GM18951 (cell line): ENCODE data around the gene TTC33.

Experiments used
- POLR2A ChIP-seq: IDR thresholded peaks from 4 replicates; pipeline ENCODE4 v1.6.1; 2011; ENCODE audit warnings: mild to moderate bottlenecking; ENCODE audit not compliant: insufficient read length, insufficient read depth; ENCODE audit errors: extremely low read depth
- in situ Hi-C: fragments of 300-500 bp; cut with MboI; formaldehyde crosslinking; loops from one replicate; pipeline ENCODE4 v1.12.0; 2022; ENCODE audit warnings: low sequenced_read_pairs, mixed read lengths, inconsistent platforms; ENCODE audit not compliant: unreplicated experiment

The TTC33 gene

DNA sequence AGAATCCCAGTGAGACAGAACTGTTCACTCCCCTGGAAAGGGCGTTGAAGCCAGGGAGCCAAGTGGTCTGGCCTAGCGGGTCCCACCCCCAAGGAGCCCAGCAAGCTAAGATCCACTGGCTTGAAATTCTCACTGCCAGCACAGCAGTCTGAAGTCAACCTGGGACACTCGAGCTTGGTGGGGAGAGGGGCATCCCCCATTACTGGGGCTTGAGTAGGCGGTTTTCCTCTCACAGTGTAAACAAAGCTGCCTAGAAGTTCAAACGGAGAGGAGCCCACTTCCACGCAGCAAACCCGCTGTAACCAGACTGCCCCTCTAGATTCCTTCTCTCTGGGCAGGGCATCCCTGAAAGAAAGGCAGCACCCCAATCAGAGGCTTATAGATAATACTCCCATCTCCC is 121.2 kb downstream of the TTC33 start:
- in situ Hi-C loops = no loop called here
- TF ChIP-seq POLR2A = no peak

- TF ChIP-seq POLR2A = no peak
- in situ Hi-C loops = no loop called here
Measured at GRCh38 chr5:40634154-40634553, 121.6 kb downstream of the TTC33 start.

GRCh38 chr5:40631236-40631635 is 124.5 kb downstream of the TTC33 start:
- no peak for TF ChIP-seq POLR2A
- in situ Hi-C loops = no loop called here

DNA sequence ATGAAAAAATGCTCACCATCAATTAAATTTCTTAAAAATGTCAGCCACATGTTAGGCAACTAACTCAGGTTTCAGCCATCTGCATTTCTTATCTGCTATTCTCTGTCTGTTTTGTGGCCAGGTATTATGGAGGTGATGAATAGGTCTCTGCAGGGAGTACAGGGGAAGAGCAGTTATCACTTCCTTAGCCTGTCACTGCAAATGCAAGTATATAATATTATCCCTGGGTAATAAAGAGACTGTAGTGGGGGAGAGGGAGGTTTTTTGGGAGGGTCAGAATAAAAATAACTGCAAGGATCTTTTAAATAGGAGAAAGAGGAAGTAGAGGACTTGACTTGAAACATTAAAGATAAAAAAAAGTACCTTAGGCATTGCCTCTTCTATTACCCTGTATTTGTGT is 125.6 kb downstream of the TTC33 start:
- in situ Hi-C loops = no loop called here
- no peak for TF ChIP-seq POLR2A

DNA sequence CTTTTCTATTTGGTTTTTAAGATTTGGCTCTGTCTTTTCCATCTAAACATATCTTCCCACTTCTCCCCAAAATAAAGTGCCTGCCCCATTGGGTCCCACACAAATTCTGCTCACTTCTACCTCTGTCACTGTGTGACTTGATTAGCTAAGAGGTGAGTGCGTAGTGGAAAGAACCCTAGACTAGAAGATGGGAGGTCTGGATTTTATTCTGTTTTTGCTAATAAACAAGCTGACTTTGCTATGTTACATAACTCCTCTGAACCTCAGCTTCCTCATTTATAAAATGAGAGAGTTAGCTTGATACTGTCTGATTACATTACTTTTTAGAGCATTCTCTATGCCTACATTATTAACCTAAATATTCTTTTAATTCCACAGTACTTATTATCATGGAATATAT is 127.4 kb downstream of the TTC33 start:
- no peak for TF ChIP-seq POLR2A

DNA sequence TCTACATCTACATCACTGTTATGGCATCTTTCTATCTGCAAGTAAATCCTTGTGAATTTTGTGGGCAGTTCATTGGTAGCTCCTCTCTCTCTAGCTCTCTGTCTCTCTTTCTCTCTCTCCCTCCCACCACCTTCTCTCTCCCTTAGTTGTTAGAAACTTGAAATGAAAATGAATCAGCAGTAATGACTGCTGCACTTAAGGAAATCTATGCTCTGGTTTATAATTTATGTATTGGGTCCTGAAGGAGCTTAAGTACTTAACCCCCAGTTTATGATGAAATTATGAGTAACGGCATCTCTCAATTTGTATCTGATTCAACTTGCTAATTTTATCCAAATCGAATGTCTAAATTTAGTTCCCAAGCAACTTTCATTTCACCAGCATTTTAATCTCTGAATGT is 128.1 kb downstream of the TTC33 start:
- in situ Hi-C loops = no loop called here
- no peak for TF ChIP-seq POLR2A

More for the DNA sequence above, 127.4 kb downstream of the TTC33 start:
- in situ Hi-C loops = no loop called here

GRCh38 chr5:40626801-40627200 is 129.0 kb downstream of the TTC33 start:
- TF ChIP-seq POLR2A = no peak
- in situ Hi-C loops = no loop called here

DNA sequence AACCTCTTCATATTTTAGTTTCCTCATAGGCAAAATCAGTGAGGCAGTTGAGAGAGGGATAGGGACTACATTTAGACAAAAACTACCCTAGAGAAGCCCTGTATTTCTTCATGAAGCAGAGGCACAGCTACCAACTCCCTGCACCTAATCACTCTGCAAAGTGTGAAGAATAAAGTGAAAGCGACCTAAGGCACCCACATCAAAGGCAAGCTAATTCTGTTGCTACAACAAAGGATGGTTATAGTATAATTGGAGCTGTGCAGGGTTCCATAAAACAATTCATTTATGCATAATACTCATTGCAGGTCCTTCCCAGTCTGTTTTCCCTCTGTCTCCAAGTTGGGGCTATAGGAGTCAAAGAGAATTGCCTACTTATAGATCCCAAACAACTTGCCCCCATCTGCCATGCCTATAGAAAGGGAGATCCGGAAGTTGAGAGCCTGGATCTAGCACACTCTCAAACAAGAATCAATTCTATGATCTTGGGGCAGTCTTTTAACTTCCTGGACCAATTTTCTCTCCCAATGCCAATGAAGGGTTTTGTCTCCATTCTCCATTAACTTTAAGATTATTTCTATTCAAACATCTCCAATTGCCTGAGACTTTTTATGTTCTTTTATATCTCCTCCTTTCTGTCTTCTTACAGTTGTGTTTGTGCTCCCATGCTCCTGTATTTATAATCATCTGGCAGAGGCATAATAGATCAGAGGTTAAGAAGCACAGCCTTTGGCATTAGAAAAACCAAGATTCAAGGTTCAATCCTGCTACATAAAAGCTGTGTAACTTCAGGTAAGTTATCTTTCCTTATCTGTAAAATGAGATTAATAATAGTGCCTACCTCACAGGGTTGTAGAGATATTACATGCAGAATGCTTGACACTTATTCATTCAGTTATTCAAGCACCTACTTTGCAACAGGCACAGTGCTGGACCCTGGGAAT is 132.0 kb downstream of the TTC33 start:
- no peak for TF ChIP-seq POLR2A
- in situ Hi-C loops = no loop called here

DNA sequence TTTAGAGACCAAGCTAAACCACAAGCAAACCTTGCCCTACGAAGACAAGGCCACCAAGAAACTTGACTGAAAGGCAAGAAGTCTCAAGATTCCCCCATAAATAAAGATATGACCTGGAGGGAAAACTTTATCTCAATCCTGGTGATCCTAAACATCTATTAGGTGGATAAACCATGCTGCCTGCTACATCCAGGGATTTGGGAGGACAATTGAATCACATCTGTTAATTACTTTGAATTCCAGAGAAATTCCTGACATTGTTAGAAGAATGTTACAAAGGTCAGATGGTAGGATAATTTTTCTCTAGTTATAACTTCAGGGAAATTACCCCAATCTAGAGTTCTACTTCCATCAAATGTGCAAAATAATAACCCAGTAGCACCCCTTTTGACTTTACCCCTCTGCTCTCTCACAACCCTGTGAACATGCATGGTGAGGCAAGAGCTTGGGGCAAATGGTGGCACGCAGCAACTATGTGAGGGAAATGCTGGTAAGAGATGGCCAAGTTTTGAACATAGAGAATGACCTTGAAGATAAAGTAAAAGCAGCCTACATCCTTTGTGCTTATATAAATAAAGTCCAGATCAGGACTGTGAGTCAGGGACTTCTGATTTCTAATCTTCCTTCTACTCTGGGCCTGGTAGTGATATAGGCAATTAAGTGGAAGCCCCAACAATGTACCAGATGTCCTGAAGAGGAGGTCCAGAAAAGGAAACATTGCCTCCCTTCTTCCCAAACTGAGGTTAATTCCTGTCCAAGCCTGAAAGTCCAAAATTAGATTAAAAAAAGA is 133.1 kb downstream of the TTC33 start:
- no peak for TF ChIP-seq POLR2A
- in situ Hi-C loops = no loop called here

GRCh38 chr5:40619421-40619820 is 136.3 kb downstream of the TTC33 start:
- TF ChIP-seq POLR2A = no peak
- in situ Hi-C loops = no loop called here

DNA sequence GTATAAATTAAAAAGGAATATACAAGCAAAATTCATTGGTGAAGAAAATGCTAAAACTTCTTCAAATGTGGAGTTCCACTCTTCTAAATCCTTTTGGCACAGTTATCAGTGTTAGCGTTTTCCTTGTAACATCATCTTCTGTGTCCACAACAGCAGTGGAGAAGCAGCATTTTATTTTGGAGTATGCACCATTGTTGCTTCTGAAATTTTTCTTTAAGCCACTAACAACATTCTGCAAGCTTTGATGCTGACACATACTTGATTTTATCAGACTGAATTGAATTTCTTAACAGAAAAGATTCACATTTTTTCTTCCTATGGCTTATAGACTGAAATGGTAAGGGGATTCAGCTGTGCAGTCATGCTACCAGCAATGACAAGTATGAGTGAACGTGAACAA is 136.8 kb downstream of the TTC33 start:
- TF ChIP-seq POLR2A = no peak
- in situ Hi-C loops = no loop called here

GRCh38 chr5:40616781-40617180 is 139.0 kb downstream of the TTC33 start:
- TF ChIP-seq POLR2A = no peak
- in situ Hi-C loops = no loop called here

GRCh38 chr5:40615586-40616170 is 140.1 kb downstream of the TTC33 start:
- in situ Hi-C loops = no loop called here
- TF ChIP-seq POLR2A = no peak

- in situ Hi-C loops = no loop called here
- no peak for TF ChIP-seq POLR2A
Measured at GRCh38 chr5:40614923-40615585, 140.7 kb downstream of the TTC33 start.
